H9 (cell line): ENCODE data around the gene RGS6. TPM values are rescaled to one million over a fixed set of nuclear protein-coding genes. Genes with fewer than 3 reads are reported as not detected.

Source experiments
- DNase-seq: peaks from one replicate; pipeline ENCODE4 v3.0.0-alpha.2; 2017
- H2AFZ ChIP-seq: one replicate; pipeline ENCODE4 v1.6.1; 2013; ENCODE audit warnings: mild to moderate bottlenecking, low read length, control low read depth, moderate library complexity
- H2AK5ac ChIP-seq: 2 replicates; pipeline ENCODE4 v1.6.1; 2013; ENCODE audit warnings: low read length, control low read depth, mixed read lengths; ENCODE audit not compliant: insufficient read length
- H2BK120ac ChIP-seq: one replicate; pipeline ENCODE4 v1.6.1; 2013; ENCODE audit warnings: low read depth, mild to moderate bottlenecking, low read length, control low read depth, inconsistent platforms; ENCODE audit not compliant: poor library complexity, severe bottlenecking
- H2BK12ac ChIP-seq: 2 replicates; pipeline ENCODE4 v1.6.1; 2013; ENCODE audit warnings: low read length, control low read depth, mixed read lengths, low read depth; ENCODE audit not compliant: insufficient read length
- H2BK15ac ChIP-seq: 2 replicates; pipeline ENCODE4 v1.6.1; 2013; ENCODE audit warnings: low read depth, low read length, control low read depth
- H2BK20ac ChIP-seq: one replicate; pipeline ENCODE4 v1.6.1; 2013; ENCODE audit warnings: low read depth, mild to moderate bottlenecking, low read length, control low read depth, inconsistent platforms; ENCODE audit not compliant: poor library complexity, severe bottlenecking
- H2BK5ac ChIP-seq: 2 replicates; pipeline ENCODE4 v1.6.1; 2013; ENCODE audit warnings: low read length, control low read depth, mixed read lengths; ENCODE audit not compliant: insufficient read length
- H3K14ac ChIP-seq: 2 replicates; pipeline ENCODE4 v1.6.1; 2013; ENCODE audit warnings: low read length, control low read depth; ENCODE audit not compliant: insufficient read depth
- H3K18ac ChIP-seq: 2 replicates; pipeline ENCODE4 v1.6.1; 2013; ENCODE audit warnings: low read depth, mild to moderate bottlenecking, mixed read lengths, low read length, control low read depth; ENCODE audit not compliant: insufficient read length
- H3K23ac ChIP-seq: 2 replicates; pipeline ENCODE4 v1.6.1; 2013; ENCODE audit warnings: low read length, control low read depth, mixed read lengths, low read depth; ENCODE audit not compliant: insufficient read length
- H3K23me2 ChIP-seq: 2 replicates; pipeline ENCODE4 v1.6.1; 2013; ENCODE audit warnings: low read depth, mild to moderate bottlenecking, mixed read lengths, low read length, control low read depth; ENCODE audit not compliant: insufficient read length, poor library complexity, severe bottlenecking
- H3K27ac ChIP-seq: 2 replicates; pipeline ENCODE4 v1.5.1; 2013; ENCODE audit warnings: low read length, control low read depth, mixed read lengths, low read depth; ENCODE audit not compliant: insufficient read length
- H3K27me3 ChIP-seq: 2 replicates; pipeline ENCODE4 v1.6.1; 2013; ENCODE audit warnings: low read length, control low read depth, inconsistent platforms; ENCODE audit not compliant: insufficient read depth
- H3K4ac ChIP-seq: 2 replicates; pipeline ENCODE4 v1.6.1; 2013; ENCODE audit warnings: low read depth, mild to moderate bottlenecking, control low read depth, inconsistent platforms, low read length, moderate library complexity
- H3K4me1 ChIP-seq: 2 replicates; pipeline ENCODE4 v1.6.1; 2013; ENCODE audit warnings: low read length, control low read depth, inconsistent platforms; ENCODE audit not compliant: insufficient read depth
- H3K4me2 ChIP-seq: 2 replicates; pipeline ENCODE4 v1.6.1; 2013; ENCODE audit warnings: low read length, control low read depth, mixed read lengths; ENCODE audit not compliant: insufficient read length, insufficient read depth
- H3K56ac ChIP-seq: 2 replicates; pipeline ENCODE4 v1.6.1; 2013; ENCODE audit warnings: low read depth, mild to moderate bottlenecking, mixed read lengths, low read length, control low read depth; ENCODE audit not compliant: insufficient read length
- H3K79me1 ChIP-seq: 2 replicates; pipeline ENCODE4 v1.6.1; 2013; ENCODE audit warnings: low read depth, mild to moderate bottlenecking, moderate library complexity, low read length, control low read depth, inconsistent platforms; ENCODE audit not compliant: insufficient read depth, poor library complexity, severe bottlenecking
- H3K79me2 ChIP-seq: 2 replicates; pipeline ENCODE4 v1.6.1; 2013; ENCODE audit warnings: low read length, control low read depth, inconsistent platforms; ENCODE audit not compliant: insufficient read depth
- H3K9ac ChIP-seq: 2 replicates; pipeline ENCODE4 v1.6.1; 2013; ENCODE audit warnings: low read length, control low read depth, mixed read lengths; ENCODE audit not compliant: insufficient read length; ENCODE audit errors: extremely low read depth
- H3K9me3 ChIP-seq: one replicate; pipeline ENCODE4 v1.6.1; 2013; ENCODE audit warnings: low read depth, low read length, inconsistent platforms; ENCODE audit not compliant: control insufficient read depth
- H3T11ph ChIP-seq: one replicate; pipeline ENCODE4 v1.6.1; 2013; ENCODE audit warnings: mild to moderate bottlenecking, low read length, control low read depth, inconsistent platforms
- H4K20me1 ChIP-seq: one replicate; pipeline ENCODE4 v1.6.1; 2013; ENCODE audit not compliant: control insufficient read depth, insufficient read length, insufficient read depth
- H4K5ac ChIP-seq: 2 replicates; pipeline ENCODE4 v1.6.1; 2013; ENCODE audit warnings: low read depth, mild to moderate bottlenecking, mixed read lengths, low read length, control low read depth; ENCODE audit not compliant: insufficient read length
- H4K8ac ChIP-seq: replicated peaks from 2 replicates; pipeline ENCODE4 v1.6.1; 2013; ENCODE audit warnings: low read length, control low read depth, mixed read lengths, low read depth; ENCODE audit not compliant: insufficient read length
- H4K91ac ChIP-seq: 2 replicates; pipeline ENCODE4 v1.6.1; 2013; ENCODE audit warnings: low read depth, mild to moderate bottlenecking, moderate library complexity, mixed read lengths, low read length, control low read depth; ENCODE audit not compliant: insufficient read length
- H3K27ac Mint-ChIP-seq, 3 experiments: 2 replicates in 2 of 3; 3 replicates in 1 of 3; pipeline ENCODE4 v1.8.0; 2020 to 2021; ENCODE audit warnings: mixed read lengths in 3 of 3, mild to moderate bottlenecking in 1 of 3, moderate library complexity in 1 of 3
- H3K27me3 Mint-ChIP-seq: 2 replicates; pipeline ENCODE4 v1.8.0; 2021; ENCODE audit warnings: low read depth, mild to moderate bottlenecking, moderate library complexity, mixed read lengths
- H3K36me3 Mint-ChIP-seq, 3 experiments: 2 replicates in 2 of 3; 3 replicates in 1 of 3; pipeline ENCODE4 v1.8.0; 2020 to 2021; ENCODE audit warnings: low read depth in 3 of 3, mixed read lengths in 3 of 3; ENCODE audit not compliant: insufficient read depth in 1 of 3
- H3K4me1 Mint-ChIP-seq, 2 experiments: 2 replicates each; pipeline ENCODE4 v1.8.0; 2020; ENCODE audit warnings: mixed read lengths in 2 of 2
- H3K4me3 Mint-ChIP-seq, 2 experiments: 2 replicates in 1 of 2; 3 replicates in 1 of 2; pipeline ENCODE4 v1.8.0; 2020 to 2021; ENCODE audit warnings: mild to moderate bottlenecking in 2 of 2, mixed read lengths in 2 of 2, moderate library complexity in 1 of 2
- H3K9me3 Mint-ChIP-seq, 2 experiments: 2 replicates in 1 of 2; 3 replicates in 1 of 2; pipeline ENCODE4 v1.8.0; 2020; ENCODE audit warnings: mild to moderate bottlenecking in 2 of 2, mixed read lengths in 2 of 2, moderate library complexity in 1 of 2
- WGBS: extraction: QIAGEN DNeasy Blood & Tissue Kit; methylation state at CpG from one replicate; pipeline ENCODE4 v1.1.7; 2013; ENCODE audit warnings: missing lambda C conversion rate, low lambda C conversion rate, mixed read lengths; ENCODE audit not compliant: insufficient read length; ENCODE audit errors: extremely low coverage; 5-methylcytosine and 5-hydroxymethylcytosine counted together
- total RNA-seq: library from RNA; stranded (reverse); gene quantifications from 2 replicates; pipeline ENCODE4 v1.2.1, GENCODE V29; 2021
- TF ChIP-seq, protein P1 (sequence below): fragments of 200-600 bp; sonication (generic); conservative IDR thresholded peaks from 3 replicates; pipeline ENCODE4 v1.8.0; 2021; ENCODE audit warnings: antibody characterized with exemption, mild to moderate bottlenecking

RGS6 gene
- total RNA-seq, 1 experiment from 2014 or later: 3.0 TPM

DNA sequence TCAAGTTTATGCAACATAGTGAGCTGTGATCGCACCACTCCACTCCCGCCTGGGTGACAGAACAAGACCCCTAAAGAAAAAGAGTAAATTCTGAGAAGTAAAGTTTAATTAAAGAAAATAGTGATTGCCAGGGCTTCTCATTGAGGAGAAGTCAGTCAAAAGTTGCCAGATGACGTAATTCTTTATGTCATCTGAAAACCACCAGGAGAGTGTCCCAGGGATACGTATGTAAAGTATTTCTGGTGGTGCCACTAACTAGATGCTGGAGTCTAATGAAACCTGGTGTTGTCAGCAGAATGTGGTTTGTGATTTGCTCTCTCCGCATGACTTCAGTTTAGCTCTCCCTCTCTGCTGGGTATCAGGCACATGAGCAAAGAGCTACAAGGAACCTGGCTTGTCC lies 569.2 kb downstream of the RGS6 start:
- Histone ChIP-seq H3K9me3 (no peaks in the 10 kb centered on the region), H2AFZ (no peak overlapping the region), H4K91ac (no peak overlapping the region), H2BK12ac (no peak overlapping the region), H3T11ph (no peak overlapping the region), H3K27ac (no peak overlapping the region), H3K23me2 (no peaks in the 10 kb centered on the region), H3K14ac (no peak overlapping the region), H3K79me2 (no peaks in the 10 kb centered on the region), H3K18ac (no peak overlapping the region), H3K4ac (no peak overlapping the region), H4K8ac (no peak overlapping the region), H2BK120ac (no peak overlapping the region), H3K79me1 (no peaks in the 10 kb centered on the region), H4K5ac (no peak overlapping the region), H2BK20ac (no peak overlapping the region), H3K27me3 (no peaks in the 10 kb centered on the region), H3K56ac (no peak overlapping the region), H2BK15ac (no peak overlapping the region), H3K9ac (no peak overlapping the region), H2BK5ac (no peak overlapping the region), H3K23ac (no peak overlapping the region), H3K4me1 (no peaks in the 10 kb centered on the region), H2AK5ac (no peak overlapping the region), H4K20me1 (no peaks in the 10 kb centered on the region), H3K4me2 (no peak overlapping the region)
- no CpG with 5 or more reads among the region's 5 CpGs for WGBS
- peaks cover 15 to 16% of the 10 kb centered on the region in 2 experiments; a peak in 4 of 5 replicates for H3K9me3 Mint-ChIP-seq
- peaks cover 4 to 8% (median 5%) of the 10 kb centered on the region in 3 experiments; a peak in 6 of 7 replicates for H3K36me3 Mint-ChIP-seq
- H3K4me3 Mint-ChIP-seq: no peak overlapping the region
- peaks cover 0 to 7% of the 10 kb centered on the region in 2 experiments; a peak in 1 of 4 replicates for H3K4me1 Mint-ChIP-seq
- no peaks in the 10 kb centered on the region; the same call in 1 of the 2 replicates for H3K27me3 Mint-ChIP-seq
- TF ChIP-seq, protein P1, sequence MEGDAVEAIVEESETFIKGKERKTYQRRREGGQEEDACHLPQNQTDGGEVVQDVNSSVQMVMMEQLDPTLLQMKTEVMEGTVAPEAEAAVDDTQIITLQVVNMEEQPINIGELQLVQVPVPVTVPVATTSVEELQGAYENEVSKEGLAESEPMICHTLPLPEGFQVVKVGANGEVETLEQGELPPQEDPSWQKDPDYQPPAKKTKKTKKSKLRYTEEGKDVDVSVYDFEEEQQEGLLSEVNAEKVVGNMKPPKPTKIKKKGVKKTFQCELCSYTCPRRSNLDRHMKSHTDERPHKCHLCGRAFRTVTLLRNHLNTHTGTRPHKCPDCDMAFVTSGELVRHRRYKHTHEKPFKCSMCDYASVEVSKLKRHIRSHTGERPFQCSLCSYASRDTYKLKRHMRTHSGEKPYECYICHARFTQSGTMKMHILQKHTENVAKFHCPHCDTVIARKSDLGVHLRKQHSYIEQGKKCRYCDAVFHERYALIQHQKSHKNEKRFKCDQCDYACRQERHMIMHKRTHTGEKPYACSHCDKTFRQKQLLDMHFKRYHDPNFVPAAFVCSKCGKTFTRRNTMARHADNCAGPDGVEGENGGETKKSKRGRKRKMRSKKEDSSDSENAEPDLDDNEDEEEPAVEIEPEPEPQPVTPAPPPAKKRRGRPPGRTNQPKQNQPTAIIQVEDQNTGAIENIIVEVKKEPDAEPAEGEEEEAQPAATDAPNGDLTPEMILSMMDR: no peak
- no peak overlapping the region; a peak in 1 of 7 replicates for H3K27ac Mint-ChIP-seq
- DNase-seq: no peak
